ENCODE data around the gene NAALAD2. TPM values are rescaled to one million over a fixed set of nuclear protein-coding genes. Genes with fewer than 3 reads are reported as not detected.
"Not testable (repeated sequence)": the region's sequence is repeated elsewhere in the genome, so short reads cannot be mapped to it uniquely, and the experiment has no call there.

Gene NAALAD2
- 10 to 100 TPM; 22.7 to 33.7 (median 26.1) TPM for polyA plus RNA-seq (ENCODE audit: insufficient read length in 4 of 4)

DNA sequence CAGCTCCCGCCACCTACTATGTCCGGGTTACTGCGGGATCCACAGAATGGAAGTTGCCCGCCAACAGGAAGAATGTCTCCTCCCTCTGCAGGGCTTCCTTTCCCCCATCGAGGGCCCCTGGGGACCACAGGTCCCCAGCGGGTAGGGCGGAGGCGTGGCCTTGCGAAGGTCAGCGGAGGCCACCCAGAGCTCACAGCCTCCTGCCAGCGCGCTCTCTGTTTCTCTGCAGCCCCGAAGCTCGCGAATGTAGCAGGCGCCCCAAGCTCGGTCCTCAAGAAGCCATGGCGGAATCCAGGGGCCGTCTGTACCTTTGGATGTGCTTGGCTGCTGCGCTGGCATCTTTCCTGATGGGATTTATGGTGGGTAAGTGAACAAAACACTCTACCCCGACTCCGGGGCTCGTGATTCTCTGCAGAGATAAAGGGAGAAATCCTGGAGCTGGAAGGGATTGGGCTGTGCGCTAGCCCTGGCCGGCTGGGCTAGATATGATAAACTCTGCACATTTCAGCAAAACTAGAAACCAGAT lies at the start of gene NAALAD2:
TSS of gene NAALAD2 (plus strand) at position 186 of the 526 bp plus-strand sequence. CDS start at position 282, 96 bp downstream.
- peak; percentile 48 to 70 (median 58) for DNase-seq (ENCODE audit: low read depth in 4 of 4, low spot score in 2 of 4)

- not testable (repeated sequence) for DNase-seq (ENCODE audit: low read depth in 4 of 4, low spot score in 2 of 4)
Measured at GRCh38 chr11:90085650-90086049, 48.8 kb upstream of the NAALAD2 start, which contains the start of gene UBTFL1. UBTFL1 (plus strand) TSS chr11:90085950; CDS start chr11:90085950, 0 bp downstream.

DNA sequence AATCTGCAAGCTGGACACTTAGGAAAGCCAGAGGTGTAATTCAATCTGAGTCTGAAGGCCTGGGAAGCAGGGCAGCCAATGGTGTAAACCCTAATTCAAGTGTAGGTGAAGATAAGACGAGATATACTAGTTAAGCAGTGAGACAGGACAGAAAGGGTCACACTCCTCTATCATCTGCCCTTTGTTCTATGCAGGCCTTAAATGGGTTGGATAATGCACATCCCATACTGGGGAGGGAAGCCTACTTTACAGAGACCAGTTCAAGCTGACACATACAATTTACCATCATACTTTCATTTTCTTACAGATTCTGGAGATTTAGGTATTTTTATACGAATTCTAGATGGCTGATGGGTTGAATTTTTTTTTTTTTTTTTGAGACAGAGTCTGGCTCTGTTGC lies 45.7 kb upstream of the NAALAD2 start:
- DNase-seq (ENCODE audit: low read depth in 4 of 4, low spot score in 2 of 4): not testable (repeated sequence)

DNA sequence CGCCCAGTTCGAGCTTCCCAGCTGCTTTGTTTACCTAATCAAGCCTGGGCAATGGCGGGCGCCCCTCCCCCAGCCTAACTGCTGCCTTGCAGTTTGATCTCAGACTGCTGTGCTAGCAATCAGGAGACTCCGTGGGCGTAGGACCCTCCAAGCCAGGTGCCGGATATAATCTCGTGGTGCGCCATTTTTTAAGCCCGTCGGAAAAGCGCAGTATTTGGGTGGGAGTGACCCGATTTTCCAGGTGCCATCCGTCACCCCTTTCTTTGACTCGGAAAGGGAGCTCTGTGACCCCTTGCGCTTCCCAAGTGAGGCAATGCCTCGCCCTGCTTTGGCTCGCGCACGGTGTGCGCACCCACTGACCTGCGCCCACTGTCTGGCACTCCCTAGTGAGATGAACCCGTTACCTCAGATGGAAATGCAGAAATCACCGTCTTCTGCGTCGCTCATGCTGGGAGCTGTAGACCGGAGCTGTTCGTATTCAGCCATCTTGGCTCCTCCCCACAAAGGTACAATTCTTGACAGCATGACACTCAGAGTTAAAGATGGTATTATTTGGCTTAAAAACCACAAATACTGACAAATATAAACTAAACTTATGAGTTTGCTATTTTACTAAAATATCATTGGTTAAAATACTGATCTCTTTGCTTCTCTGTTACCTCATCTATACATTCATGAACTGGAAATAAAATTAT lies 39.1 kb upstream of the NAALAD2 start:
- DNase-seq (ENCODE audit: low read depth in 4 of 4, low spot score in 2 of 4): not testable (repeated sequence)

DNA sequence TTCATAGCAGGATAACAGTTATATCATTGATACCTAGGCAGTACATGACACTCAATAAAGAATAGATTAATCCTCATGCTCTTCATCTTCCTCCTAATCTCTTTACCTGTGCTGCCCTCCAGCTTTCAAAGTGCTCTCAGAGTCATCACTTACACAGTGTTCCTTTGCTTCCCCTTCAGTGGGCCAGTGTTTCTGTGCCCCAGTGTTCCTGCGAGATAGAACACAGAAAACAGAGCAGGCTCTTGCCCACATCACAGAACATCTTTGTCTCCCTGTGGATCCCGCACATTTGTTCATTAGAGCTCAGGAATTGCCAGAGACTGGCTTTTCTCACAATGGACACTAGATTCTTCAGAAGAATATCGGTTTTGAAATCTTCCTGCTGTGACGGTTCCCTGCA lies 36.2 kb upstream of the NAALAD2 start:
- not testable (repeated sequence) for DNase-seq (ENCODE audit: low read depth in 4 of 4, low spot score in 2 of 4)

DNA sequence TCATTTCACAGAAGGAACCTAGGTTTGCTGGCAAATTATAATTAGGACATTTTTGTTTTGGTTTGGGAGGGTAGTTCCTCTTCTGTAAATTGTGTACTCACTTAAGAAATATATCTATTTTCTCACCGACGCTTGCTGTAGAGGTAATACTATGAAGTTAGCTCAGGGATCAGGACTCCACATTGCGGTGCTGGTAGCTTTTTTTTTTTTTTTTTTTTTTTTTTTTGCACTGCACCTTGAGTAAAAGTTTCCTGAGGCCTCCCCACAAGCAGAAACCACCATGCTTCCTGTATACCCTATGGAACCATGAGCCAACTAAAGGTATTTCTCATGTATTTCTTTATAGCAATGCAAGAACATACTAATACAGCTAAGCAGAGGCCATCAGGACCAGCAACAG lies 34.0 kb upstream of the NAALAD2 start:
- DNase-seq (ENCODE audit: low read depth in 4 of 4, low spot score in 2 of 4): no peak

GRCh38 chr11:90113541-90113940 lies 20.9 kb upstream of the NAALAD2 start:
- no peak for DNase-seq (ENCODE audit: low read depth in 4 of 4, low spot score in 2 of 4)

DNA sequence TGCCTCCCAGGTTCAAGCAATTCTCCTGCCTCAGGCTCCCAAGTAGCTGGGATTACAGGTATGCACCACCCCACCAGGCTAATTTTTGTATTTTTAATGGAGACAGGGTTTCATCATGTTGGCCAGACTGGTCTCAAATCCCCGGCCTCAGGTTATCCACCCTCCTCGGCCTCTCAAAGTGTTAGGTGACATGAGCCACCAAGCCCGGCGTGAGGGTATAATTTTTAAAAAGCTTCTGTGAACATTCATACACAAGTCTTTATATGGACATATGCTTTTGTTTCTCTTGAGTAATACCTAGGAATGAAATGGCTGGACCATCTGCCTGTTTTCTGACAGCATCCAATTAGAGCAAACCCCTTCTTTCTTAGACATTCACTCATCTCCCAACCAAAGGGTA lies 14.3 kb upstream of the NAALAD2 start:
- no peak for DNase-seq (ENCODE audit: low read depth in 4 of 4, low spot score in 2 of 4)

GRCh38 chr11:90124371-90124770 lies 10.1 kb upstream of the NAALAD2 start:
- DNase-seq (ENCODE audit: low read depth in 4 of 4, low spot score in 2 of 4): no peak

- no peak for DNase-seq (ENCODE audit: low read depth in 4 of 4, low spot score in 2 of 4)
Measured at GRCh38 chr11:90124946-90125345, 9.5 kb upstream of the NAALAD2 start.

- peak in 2 of 4 donors; percentile 4 to 45 for DNase-seq (ENCODE audit: low read depth in 4 of 4, low spot score in 2 of 4)
Measured at GRCh38 chr11:90133560-90134477, 644 bp upstream of the NAALAD2 start.

DNA sequence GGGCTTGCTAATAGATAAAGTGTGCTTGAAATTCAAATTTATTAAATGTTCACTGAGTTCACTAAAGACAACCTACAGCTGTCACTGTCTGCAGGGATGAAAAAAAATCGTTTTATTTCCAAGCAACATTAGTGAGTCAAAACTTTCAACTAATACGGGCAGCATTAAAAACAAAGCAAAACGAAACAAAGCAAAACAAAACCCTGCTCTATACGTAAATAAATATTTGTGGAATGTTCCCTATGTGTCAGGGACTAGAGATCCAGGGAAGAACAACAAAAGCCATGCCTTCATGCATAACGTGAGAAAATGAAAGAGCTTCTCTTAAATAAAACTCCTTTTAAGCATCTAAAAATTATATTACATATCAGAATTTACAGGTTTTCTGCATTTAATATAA lies 553 bp downstream of the NAALAD2 start:
- DNase-seq (ENCODE audit: low read depth in 4 of 4, low spot score in 2 of 4): no peak

GRCh38 chr11:90148900-90149299 lies 14.4 kb downstream of the NAALAD2 start:
- no peak for DNase-seq (ENCODE audit: low read depth in 4 of 4, low spot score in 2 of 4)

DNA sequence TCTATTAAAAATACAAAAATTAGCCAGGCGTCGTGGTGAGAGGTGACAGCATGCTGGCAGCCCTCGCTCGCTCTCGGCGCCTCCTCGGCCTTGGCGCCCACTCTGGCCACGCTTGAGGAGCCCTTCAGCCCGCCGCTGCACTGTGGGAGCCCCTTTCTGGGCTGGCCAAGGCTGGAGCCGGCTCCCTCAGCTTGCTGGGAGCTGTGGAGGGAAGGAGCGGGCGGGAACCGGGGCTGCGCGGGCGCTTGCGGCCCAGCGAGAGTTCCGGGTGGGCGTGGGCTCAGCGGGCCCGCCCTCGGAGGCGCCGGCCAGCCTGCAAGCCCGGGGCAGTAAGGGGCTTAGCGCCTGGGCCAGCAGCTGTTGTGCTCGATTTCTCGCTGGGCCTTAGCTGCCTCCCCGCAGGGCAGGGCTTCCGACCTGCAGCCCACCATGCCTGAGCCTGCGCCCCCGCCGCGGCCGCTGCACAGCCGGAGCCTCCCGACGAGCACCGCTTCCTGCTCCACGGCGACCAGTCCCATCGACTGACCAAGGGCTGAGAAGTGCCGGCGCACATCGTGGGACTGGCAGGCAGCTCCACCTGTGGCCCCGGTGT lies 32.6 kb downstream of the NAALAD2 start:
- not testable (repeated sequence) for DNase-seq (ENCODE audit: low read depth in 4 of 4, low spot score in 2 of 4)

DNA sequence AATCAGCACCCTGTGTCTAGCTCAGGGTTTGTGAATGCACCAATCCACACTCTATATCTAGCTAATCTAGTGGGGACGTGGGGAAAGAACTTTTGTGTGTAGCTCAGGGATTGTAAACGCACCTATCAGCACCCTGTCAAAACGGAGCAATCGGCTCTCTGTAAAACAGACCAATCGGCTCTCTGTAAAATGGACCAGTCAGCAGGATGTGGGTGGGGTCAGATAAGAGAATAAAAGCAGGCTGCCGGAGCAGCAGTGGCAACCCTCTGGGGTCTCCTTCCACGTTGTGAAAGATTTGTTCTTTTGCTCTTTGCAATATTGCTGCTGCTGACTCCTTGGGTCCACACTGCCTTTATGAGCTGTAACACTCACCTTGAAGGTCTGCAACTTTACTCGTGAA lies 33.2 kb downstream of the NAALAD2 start:
- not testable (repeated sequence) for DNase-seq (ENCODE audit: low read depth in 4 of 4, low spot score in 2 of 4)

DNA sequence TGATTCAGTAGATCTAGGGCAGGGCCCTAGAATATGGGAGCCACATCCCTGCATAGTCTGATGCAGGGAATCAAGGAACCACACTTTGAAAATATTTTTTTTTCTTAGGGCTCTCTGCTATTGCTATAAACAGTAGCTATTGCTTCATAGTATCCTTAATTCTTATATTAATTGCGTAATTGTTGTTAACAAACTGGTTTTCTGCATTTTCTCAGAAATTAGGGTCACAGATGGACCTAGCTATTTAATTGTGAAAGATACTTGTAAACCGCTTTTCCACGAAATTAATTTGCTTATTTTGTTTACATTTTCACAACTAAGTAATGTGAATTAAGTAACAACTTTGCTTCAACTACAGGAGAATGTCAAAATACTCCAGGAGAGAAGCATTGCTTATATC lies 34.1 kb downstream of the NAALAD2 start:
- DNase-seq (ENCODE audit: low read depth in 4 of 4, low spot score in 2 of 4): no peak

DNA sequence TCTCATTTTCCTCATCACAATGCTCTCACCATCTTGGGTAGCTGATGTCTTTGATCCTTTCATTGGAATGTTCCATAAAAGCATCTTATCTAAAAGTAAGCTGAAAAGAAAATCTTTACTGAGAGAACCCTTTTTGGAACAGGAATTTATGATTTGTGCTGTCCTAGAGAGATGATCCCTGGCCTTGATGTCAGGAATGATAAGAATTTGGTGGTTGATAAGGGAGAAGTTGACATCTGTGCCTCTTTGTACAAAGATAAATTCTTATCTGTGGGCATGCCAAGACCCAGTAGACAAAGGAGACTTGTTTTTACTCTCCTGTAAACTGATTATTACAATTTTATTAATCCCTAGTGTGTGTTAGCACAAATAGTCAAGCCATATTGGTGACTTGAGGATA lies 36.9 kb downstream of the NAALAD2 start:
- DNase-seq (ENCODE audit: low read depth in 4 of 4, low spot score in 2 of 4): no peak

GRCh38 chr11:90176069-90176468 lies 41.6 kb downstream of the NAALAD2 start:
- DNase-seq (ENCODE audit: low read depth in 4 of 4, low spot score in 2 of 4): no peak

DNA sequence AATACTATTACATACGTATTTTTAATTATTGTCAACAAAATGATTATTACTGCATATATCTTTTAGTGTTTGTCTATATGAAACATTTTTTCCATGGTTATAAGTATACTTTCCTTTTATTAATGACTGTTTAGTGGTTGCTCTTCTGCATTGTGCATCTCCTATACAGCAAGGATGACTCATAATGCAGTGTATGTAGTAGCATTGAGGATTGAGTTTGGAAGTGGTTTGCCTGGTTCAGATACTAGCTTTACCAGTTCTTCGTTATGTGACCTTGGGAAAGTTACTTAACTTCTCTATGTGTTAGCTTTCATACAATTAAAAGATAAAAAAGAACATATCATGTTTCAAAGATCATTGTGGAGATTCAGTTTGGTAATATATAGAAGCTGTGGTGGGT lies 44.3 kb downstream of the NAALAD2 start:
- no peak for DNase-seq (ENCODE audit: low read depth in 4 of 4, low spot score in 2 of 4)

DNA sequence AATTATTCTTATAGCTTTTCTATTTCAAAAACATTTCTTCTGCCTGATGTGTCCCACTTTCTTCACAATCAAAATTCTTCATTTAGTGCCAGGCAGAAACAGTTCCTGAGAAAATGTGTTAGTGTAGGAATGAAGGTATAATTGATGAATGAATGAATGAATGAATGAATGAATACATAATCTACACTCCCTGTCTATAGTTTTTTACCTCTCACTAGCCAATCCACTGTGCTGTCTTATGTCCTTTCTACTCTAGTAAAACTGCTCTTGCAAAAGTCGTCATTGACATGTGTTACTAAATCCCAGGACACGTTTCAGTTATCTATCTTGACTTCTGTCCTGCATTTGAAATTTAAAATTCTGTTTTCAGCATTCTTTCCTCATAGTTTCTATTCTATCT lies 45.5 kb downstream of the NAALAD2 start:
- no peak for DNase-seq (ENCODE audit: low read depth in 4 of 4, low spot score in 2 of 4)

GRCh38 chr11:90187839-90188238 lies 53.4 kb downstream of the NAALAD2 start:
- DNase-seq (ENCODE audit: low read depth in 4 of 4, low spot score in 2 of 4): no peak
